HepG2 (cell line): ENCODE results near the gene GTF2H3. TPM values are rescaled to one million over a fixed set of nuclear protein-coding genes. Genes with fewer than 3 reads are reported as not detected.

ENCODE experiments used
- CBFB ChIP-seq: sonication (generic); formaldehyde crosslinking; IDR thresholded peaks from 2 replicates; pipeline ENCODE4 v1.4.0; 2020; ENCODE audit warnings: missing genetic modification reagents
- CEBPG ChIP-seq: IDR thresholded peaks from 2 replicates; pipeline ENCODE4 v1.6.1; 2016
- DPF2 ChIP-seq: sonication (generic); formaldehyde crosslinking; IDR thresholded peaks from 2 replicates; pipeline ENCODE4 v1.4.0; 2020; ENCODE audit warnings: mild to moderate bottlenecking, low read depth, missing genetic modification reagents, borderline replicate concordance
- HBP1 ChIP-seq: IDR thresholded peaks from 2 replicates; pipeline ENCODE4 v1.6.1; 2016; ENCODE audit warnings: low read depth, control low read depth
- IRX3 ChIP-seq: sonication (generic); formaldehyde crosslinking; IDR thresholded peaks from 2 replicates; pipeline ENCODE4 v1.8.1; 2023; ENCODE audit warnings: mild to moderate bottlenecking, low read depth, missing genetic modification reagents, borderline replicate concordance
- KLF15 ChIP-seq: sonication (generic); formaldehyde crosslinking; IDR thresholded peaks from 2 replicates; pipeline ENCODE4 v1.8.1; 2023; ENCODE audit warnings: borderline replicate concordance, mild to moderate bottlenecking, inconsistent platforms, missing genetic modification reagents, mixed read lengths
- MAZ ChIP-seq, 2 experiments: sonication (generic) in 1 of 2; formaldehyde crosslinking in 1 of 2; IDR thresholded peaks; 2 replicates each; pipeline versions ENCODE4 v1.5.0 to v1.6.1; 2012 to 2020; ENCODE audit warnings: low read depth in 2 of 2, mild to moderate bottlenecking in 2 of 2, borderline replicate concordance in 1 of 2, improper control_type of control experiment in 1 of 2, low read length in 1 of 2, missing genetic modification reagents in 1 of 2, moderate library complexity in 1 of 2
- NKX3-1 ChIP-seq: sonication (generic); formaldehyde crosslinking; IDR thresholded peaks from 2 replicates; pipeline ENCODE4 v1.5.0; 2020; ENCODE audit warnings: missing genetic modification reagents
- PLRG1 ChIP-seq: fragments of 450-650 bp; conservative IDR thresholded peaks from 2 replicates; pipeline ENCODE4 v1.6.1; 2016
- POLR2G ChIP-seq: fragments of 200-400 bp; formaldehyde crosslinking; IDR thresholded peaks from 2 replicates; pipeline ENCODE4 v1.6.1; 2018; ENCODE audit warnings: mild to moderate bottlenecking, low read depth, low read length, moderate library complexity
- REST ChIP-seq, 2 experiments: IDR thresholded peaks; 2 replicates each; pipeline ENCODE4 v1.6.1; 2011 to 2012; ENCODE audit warnings: low read length in 2 of 2, borderline replicate concordance in 1 of 2, low read depth in 1 of 2, mild to moderate bottlenecking in 1 of 2, moderate library complexity in 1 of 2
- SMARCE1 ChIP-seq: fragments of 450-650 bp; IDR thresholded peaks from 2 replicates; pipeline ENCODE4 v1.6.1; 2017; ENCODE audit warnings: borderline replicate concordance
- TSC22D2 ChIP-seq: sonication (generic); formaldehyde crosslinking; IDR thresholded peaks from 2 replicates; pipeline ENCODE4 v1.5.1; 2020; ENCODE audit warnings: missing genetic modification reagents, mild to moderate bottlenecking, borderline replicate concordance
- ZNF18 ChIP-seq: sonication (generic); formaldehyde crosslinking; IDR thresholded peaks from 2 replicates; pipeline ENCODE4 v1.8.0; 2022; ENCODE audit warnings: mild to moderate bottlenecking, missing genetic modification reagents; ENCODE audit not compliant: insufficient replicate concordance
- ZNF253 ChIP-seq: sonication (generic); formaldehyde crosslinking; IDR thresholded peaks from 2 replicates; pipeline ENCODE4 v1.8.0; 2022; ENCODE audit warnings: mild to moderate bottlenecking, missing genetic modification reagents, borderline replicate concordance
- ZNF275 ChIP-seq: sonication (generic); formaldehyde crosslinking; IDR thresholded peaks from 2 replicates; pipeline ENCODE4 v1.8.0; 2022; ENCODE audit warnings: missing genetic modification reagents, mild to moderate bottlenecking, inconsistent platforms, borderline replicate concordance
- ZNF546 ChIP-seq: sonication (generic); formaldehyde crosslinking; conservative IDR thresholded peaks from 2 replicates; pipeline ENCODE4 v1.8.1; 2023; ENCODE audit warnings: mild to moderate bottlenecking, missing genetic modification reagents
- ZNF678 ChIP-seq: sonication (generic); formaldehyde crosslinking; IDR thresholded peaks from 2 replicates; pipeline ENCODE4 v1.4.0; 2020; ENCODE audit warnings: mild to moderate bottlenecking, missing genetic modification reagents
- ZNF792 ChIP-seq: IDR thresholded peaks from 2 replicates; pipeline ENCODE4 v1.6.1; 2016
- polyA plus RNA-seq, 8 experiments: library from polyadenylated mRNA; depleted of rRNA in 3 of 8; stranded (reverse) in 7 of 8; unstranded in 1 of 8; fragments of >200 nt; fragmentation: Illumina TruSeq in 4 of 8; extraction: Trizol in 4 of 8; gene quantifications; 2 replicates each; pipeline versions ENCODE4 v1.2.1 to v1.2.3, GENCODE V29; 2011 to 2016; ENCODE audit warnings: low read depth in 4 of 8, missing spikeins in 1 of 8, mixed read lengths in 1 of 8; ENCODE audit not compliant: insufficient read depth in 1 of 8
- total RNA-seq, 5 experiments: library from RNA; depleted of rRNA; stranded (reverse); fragments of >200 nt; fragmentation: Illumina TruSeq; extraction: Trizol; gene quantifications; 2 replicates each; pipeline ENCODE4 v1.2.3, GENCODE V29; 2016; ENCODE audit warnings: low read depth in 1 of 5

Gene GTF2H3
- total and polyA plus RNA-seq, 2 of the 13 experiments (the other 11 are each of a cell fraction or from before 2014, with no cell fraction given): 35.8 to 58.8 TPM

DNA sequence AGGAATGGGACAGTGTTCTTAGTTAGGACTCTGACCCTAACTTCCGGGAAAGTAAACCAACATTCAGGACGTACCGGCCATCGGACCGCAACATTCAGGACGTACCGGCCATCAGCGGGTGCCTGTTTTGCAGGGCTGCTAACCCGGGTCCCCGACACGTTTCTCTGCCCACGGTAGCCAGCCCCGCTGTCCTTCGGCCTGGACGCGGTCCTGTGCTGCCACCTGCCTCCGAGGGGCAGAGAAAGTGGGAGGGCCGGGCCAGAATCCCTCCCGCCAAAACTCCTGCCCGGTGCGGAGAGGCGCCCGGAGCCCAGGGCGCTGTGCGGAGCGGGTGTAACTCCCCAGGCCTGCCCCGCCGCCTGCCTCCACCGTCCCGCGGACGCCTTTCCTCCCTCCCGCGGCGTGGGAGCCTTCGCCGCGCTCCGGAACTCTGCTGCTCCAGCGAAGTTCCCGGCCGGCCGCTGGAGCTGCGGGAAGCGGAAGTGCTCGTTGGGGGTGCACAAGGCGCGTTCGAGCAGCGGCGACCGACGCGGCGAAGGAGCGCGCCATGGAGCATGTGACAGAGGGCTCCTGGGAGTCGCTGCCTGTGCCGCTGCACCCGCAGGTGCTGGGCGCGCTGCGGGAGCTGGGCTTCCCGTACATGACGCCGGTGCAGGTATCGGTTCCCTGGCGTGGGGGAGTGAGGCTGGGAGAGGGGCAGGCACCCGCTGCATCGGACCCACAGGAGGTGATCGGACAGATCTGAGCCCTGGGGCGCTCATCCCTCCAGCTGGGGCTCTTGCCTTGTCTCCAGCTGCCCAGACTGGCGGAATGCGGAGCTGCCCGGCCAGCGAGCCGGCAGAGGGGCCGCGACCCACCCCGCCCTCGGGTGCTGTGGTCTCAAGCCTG lies 31.8 kb upstream of the GTF2H3 start, which contains the start of gene DDX55 (continued):
- TF ChIP-seq HBP1 (peak; percentile 99), KLF15 (CRISPR knock-in tag) (peak; percentile 88), CEBPG (peak; percentile 43; the same call in 1 of the 2 replicates), ZNF275 (CRISPR knock-in tag) (peak; percentile 88), DPF2 (CRISPR knock-in tag) (peak; percentile 17; the same call in 1 of the 2 replicates), POLR2G (peak; percentile 93), REST (IDR thresholded peaks at IDR 0.05; ENCODE audit: borderline replicate concordance in 1 of 2, low read depth in 1 of 2, low read length in 2 of 2) (peak in 1 of 2 experiments; percentile 61; a peak in 1 of 4 replicates), IRX3 (CRISPR knock-in tag) (peak; percentile 68; the same call in 1 of the 2 replicates), ZNF678 (peak; percentile 79; the same call in 1 of the 2 replicates), MAZ (IDR thresholded peaks at IDR 0.05; ENCODE audit: borderline replicate concordance, low read depth, low read length) (peak; percentile 72; the same call in 1 of the 2 replicates), MAZ (CRISPR knock-in tag; IDR thresholded peaks at IDR 0.05; ENCODE audit: low read depth) (peak; percentile 76; the same call in 1 of the 2 replicates), ZNF253 (CRISPR knock-in tag) (peak; percentile 71; the same call in 1 of the 2 replicates), ZNF18 (CRISPR knock-in tag) (no peak), ZNF546 (CRISPR knock-in tag) (no peak; the same call in 1 of the 2 replicates), CBFB (CRISPR knock-in tag) (peak; percentile 95), NKX3-1 (peak; percentile 77; the same call in 1 of the 2 replicates), PLRG1 (no peak), SMARCE1 (no peak), TSC22D2 (CRISPR knock-in tag) (peak; percentile 73; the same call in 1 of the 2 replicates), ZNF792 (CRISPR knock-in tag) (peak; percentile 94)
